Measurements from ENCODE around the gene BCAS1.

Gene BCAS1

DNA sequence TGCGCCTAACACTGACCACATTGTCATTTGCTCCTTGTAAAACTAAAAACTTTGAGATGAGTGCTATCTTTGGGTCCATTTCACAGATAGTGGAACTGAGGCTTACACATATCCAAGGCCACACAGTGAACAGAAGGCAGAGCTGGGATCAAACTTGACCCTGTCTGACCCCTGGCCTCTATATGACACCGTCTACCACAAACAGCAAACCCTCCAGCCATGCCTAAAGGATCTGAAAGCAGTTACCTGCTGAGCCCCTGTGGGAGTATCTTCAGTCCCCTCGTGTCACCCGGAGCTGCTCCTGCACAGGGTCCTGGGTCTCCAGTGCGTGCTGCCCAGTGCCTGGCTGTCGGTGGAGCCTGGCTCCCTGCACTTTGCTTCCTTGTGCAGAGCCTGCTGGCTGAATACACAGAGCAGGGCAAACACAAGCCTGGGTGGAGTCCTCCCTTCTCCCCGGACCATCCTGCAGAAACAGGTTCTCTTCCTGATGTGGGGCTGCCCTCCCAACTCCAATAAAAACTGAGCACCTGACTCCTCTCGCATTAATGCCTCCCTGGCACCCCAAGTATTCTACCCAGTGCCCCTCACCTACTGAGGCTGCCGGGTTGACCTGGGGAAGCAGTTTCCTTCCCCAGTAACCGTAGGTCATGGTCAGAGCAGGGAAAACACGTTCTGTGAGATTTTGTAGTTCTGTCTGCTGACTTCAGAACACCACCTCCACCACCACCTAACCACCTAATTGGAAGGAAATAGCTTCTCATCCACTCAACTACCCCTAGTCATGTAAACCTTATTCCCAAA is at the start of gene BCAS1:
TSS of gene BCAS1 (minus strand) at position 408 of the 801 bp plus-strand sequence. CDS start 11,876 bp downstream, outside the sequence.
- no peak for DNase-seq

GRCh38 chr20:54119744-54120143 is 49.4 kb upstream of the BCAS1 start:
- DNase-seq = no peak

GRCh38 chr20:54118220-54119001 is 48.0 kb upstream of the BCAS1 start:
- no peak for DNase-seq

DNA sequence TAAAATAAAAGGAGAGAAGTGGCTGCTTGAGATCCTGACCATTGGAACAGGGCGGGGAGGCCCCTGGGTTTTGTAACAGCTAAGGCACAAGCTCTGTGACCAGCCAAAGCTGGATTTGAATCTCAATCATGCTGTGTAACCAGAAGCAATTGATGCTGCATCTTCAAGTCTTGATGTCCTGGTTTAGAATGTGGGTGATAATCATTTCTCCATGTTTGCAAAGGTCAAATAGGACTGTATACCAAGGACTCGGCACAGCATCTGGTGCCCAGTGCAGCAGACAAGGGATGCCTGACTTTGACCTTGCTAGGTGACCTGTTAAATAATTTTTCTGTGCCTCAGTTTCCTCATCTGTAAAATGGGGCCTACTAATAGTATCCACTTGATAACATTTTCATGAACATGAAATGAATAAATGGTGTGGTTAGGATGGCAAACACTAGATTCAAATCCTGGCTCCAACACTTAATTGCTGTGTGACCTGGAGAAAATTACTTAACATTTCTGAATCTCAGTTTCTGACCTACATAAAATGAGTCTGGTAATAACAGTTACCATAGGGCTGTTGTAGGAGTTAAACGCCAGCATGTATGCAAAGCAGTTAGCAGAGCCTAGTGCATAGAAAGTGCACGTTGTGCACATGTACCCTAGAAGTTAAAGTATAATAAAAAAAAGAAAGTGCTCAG is 46.3 kb upstream of the BCAS1 start:
- no peak for DNase-seq

DNA sequence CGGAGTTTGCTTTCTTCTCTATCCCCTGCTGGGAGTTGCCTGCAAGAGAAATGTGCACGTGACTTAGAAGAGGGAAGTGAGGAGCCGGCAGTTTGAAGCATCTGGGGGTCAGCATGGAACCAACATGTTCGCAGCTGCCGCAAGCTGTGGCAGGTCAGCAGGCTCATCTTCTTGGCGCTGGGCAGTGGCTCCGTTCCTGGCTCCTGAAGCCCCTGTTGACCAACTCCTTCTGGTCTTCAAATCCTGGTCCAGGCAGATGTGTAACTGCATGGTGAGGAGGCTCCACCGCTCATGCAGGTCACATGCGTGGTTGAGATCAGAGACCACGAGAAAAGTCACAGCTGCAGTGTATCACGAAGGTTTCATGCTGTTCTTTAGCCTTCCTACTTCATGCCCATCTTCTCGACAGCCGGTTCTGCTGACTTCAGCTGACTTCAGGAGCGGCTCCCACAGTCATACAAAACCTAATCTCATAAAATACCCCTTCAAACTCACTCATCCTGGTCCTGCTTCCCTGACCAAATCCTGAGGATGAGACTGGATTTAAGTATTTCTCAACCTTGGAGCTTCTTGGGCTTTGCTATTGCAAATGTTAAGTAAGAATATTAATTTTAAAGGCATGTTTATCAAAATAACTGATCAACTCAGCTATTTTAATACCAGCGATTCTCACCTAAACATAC is 44.9 kb upstream of the BCAS1 start:
- no peak for DNase-seq

GRCh38 chr20:54114109-54114508 is 43.7 kb upstream of the BCAS1 start:
- DNase-seq = no peak

- DNase-seq = no peak
Measured at GRCh38 chr20:54113566-54113965, 43.2 kb upstream of the BCAS1 start.

DNA sequence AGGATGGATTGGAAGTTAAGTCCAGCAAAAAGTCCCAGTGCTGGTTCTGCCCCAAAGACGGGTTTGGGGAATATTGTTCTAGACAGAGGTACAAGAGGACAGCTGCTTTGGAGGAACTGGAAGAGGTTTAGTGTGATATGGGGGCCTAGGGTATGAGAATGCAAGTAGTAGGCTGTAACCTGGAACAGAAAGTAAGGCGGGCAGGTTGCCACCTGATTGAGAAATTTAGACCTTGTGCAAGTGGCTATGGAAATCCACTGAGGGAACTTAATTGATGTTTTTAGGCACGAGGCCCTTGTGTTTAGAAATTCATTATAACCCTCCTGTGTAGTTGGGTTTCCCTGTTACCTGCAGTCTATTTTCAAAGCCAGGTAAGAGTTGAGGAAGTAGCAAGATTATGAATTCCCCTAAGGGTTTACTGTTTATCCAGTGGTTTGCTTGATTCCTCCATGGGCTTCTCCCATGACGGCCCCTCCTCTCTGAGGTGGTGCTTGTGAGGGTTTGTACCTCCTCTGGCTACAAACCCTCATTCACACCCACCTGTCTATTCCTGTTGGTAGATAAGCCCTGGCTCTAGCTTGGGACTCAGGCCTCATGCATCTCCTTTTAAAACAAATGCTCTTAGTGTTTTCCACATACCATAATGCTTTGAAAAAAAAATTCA is 42.0 kb upstream of the BCAS1 start:
- no peak for DNase-seq

GRCh38 chr20:54111460-54111859 is 41.1 kb upstream of the BCAS1 start:
- no peak for DNase-seq

GRCh38 chr20:54110457-54110856 is 40.1 kb upstream of the BCAS1 start:
- DNase-seq = no peak

GRCh38 chr20:54110041-54110440 is 39.6 kb upstream of the BCAS1 start:
- no peak for DNase-seq

- DNase-seq = no peak
Measured at GRCh38 chr20:54108817-54109216, 38.4 kb upstream of the BCAS1 start.

DNA sequence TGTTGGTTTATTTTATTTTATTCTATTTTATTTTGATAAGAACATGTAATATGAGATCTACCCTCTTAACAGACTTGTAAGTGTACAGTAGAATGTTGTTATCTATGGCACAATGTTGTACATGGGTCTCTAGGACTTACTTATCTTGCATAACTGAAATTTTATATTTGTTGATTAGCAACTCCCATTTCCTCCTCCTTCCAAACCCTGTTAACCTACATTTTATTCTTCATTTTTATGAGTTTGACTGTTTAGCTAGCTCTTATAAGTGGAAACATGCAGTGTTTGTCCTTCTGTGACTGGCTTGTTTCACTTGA is 37.9 kb upstream of the BCAS1 start:
- no peak for DNase-seq

GRCh38 chr20:54107600-54108325 is 37.4 kb upstream of the BCAS1 start:
- no peak for DNase-seq

- no peak for DNase-seq
Measured at GRCh38 chr20:54107181-54107580, 36.8 kb upstream of the BCAS1 start.

- DNase-seq = no peak
Measured at GRCh38 chr20:54106162-54106561, 35.8 kb upstream of the BCAS1 start.

DNA sequence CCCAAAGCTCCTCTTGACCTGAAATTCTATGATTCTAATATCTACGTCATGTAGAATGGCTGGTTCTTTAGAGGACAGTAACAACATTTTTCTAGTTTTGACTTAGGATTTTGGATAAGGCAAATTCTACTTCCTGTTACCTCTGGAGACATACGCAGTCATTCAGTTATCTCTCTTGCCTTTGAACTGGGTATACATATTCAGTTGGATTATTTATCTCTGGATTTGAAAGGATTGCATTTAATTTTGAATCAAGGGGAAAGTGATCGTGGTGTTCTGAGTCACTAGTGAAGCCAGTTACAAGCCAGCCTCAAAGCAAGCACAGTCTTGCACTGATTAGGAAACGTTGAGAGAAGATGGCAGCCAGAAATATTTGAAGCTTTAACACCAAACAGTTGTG is 35.3 kb upstream of the BCAS1 start:
- DNase-seq = no peak

DNA sequence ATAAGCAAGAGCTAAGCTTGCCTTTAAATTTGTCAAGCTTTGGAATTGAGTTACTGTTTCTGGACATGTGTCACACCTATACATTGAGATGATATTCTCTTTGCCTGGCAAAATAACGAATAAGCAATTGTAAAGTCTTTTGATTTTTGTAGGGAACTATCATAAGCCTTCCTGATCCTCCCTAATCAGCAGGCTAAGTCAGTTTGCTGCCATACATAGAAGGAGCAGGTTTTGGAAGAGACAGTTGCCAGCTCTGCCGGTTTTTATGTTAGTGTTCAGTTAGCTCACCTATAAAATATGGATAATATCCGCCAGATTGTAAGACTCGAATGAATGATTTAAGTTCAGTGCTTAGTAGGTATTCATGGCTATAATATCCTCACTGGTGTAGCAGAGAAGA is 34.4 kb upstream of the BCAS1 start:
- DNase-seq = no peak

GRCh38 chr20:54103762-54104600 is 33.6 kb upstream of the BCAS1 start:
- DNase-seq = no peak

DNA sequence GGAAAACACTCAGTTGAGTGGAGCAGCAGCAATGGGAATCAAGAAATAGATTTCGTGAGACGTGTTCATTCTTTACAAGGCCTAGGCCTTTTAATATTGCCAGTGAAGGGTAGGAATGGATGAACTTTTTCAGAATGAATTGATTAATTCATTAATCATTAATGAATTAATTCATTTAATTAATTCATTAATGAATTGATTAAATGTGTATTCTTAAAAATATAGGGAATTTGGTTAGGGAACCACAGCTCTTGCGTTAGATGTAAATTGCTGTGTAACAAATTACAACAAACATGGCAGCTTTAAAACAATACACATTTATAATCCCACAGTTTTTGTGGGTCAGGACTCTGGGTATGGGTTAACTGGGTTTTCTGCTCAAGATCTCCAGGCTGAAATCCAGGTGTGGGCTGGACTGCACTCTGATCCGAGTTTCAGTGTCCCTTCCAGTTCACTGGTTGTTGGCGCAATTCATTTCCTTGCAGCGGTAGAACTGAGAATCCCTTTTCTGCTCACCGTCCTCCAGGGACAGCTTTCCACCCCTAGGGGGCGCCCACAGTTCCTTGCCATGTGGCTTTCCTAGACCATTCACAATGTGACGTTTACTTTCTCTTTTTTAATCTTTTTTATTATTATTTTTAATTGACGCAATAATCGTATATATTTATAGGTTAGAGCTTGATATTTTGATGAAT is 32.8 kb upstream of the BCAS1 start:
- no peak for DNase-seq

All from NCI-H510A (cell line).